NCI-H460 (cell line): ENCODE data around the gene RCSD1. TPM values are rescaled to one million over a fixed set of nuclear protein-coding genes. Genes with fewer than 3 reads are reported as not detected.

Experiments used
- DNase-seq: peaks from one replicate; pipeline ENCODE4 v3.0.0-alpha.2; 2016; ENCODE audit warnings: low read depth; ENCODE audit errors: extremely low read depth
- total RNA-seq: library from RNA; depleted of rRNA; stranded (reverse); fragments of >200 nt; shearing (Covaris generic); gene quantifications from 2 replicates; pipeline ENCODE4 v1.2.3, GENCODE V29; 2014

Gene RCSD1
- total RNA-seq, 1 experiment from 2014 or later: not detected

DNA sequence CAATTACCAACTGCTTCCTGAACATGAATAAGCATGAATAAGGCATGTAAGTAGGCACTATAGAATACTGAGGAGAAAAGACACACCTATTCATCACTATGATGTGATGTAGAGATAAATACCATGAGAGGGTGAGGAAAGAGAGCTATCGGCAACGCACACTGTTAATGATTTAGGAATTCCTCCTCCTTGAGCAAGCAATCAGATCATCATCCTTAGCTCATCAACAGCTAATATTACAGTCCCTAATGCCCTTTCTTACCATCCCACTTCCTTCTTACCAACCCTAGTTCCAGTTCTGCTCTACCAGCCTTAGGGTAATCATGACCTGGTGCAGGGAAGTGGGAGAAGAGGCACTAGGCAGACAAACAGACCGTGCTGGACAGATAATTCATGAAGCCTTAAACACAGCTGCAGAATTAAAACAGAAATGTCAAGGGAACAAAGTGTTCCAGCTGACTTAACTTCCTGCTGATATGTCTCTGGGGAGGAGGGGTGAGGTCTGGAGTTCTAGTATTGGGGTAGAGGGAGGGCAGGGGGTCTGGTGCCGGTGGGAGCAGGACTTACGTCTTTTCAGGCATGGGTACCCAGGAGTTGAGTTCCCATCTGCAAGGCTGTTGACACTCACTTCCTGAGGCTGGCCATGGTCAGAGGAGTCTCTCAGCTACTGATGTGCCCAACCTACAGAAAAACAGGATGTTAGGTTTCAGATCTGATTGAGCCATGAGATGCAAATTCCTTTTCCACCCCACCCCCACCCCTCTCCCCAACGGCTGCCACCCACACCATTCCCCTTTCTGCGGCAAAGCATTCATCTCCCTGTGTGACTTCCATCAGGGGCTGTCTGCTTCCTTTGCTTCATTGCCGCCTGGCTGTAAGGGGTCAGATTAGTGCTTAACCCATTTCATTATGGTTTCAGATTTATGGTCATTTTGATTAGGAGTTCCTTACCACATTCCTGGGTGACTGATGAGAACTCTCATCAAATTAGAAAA is 12.6 kb upstream of the RCSD1 start:
- DNase-seq: no peak

DNA sequence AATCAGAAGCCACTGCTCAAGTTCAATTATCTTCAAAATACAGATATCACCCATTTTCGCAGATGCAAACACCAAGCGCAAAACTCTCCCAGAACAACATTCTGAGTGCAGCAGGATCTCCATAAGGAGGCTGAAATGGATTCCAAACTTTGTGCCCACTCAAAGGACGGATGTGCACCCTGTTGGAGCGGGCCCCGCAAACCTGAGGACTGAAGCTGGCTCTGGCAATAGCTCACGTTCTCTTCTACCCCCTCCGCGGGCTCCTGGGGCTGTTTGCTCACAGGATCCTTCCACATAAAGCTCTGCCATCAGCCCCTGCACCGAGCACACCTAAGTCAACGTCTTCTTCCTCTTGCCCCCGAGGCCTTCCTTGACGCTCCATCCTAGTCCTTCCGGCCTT is 11.7 kb upstream of the RCSD1 start:
- no peak for DNase-seq

- DNase-seq: no peak
These were observed 11.2 kb upstream of the RCSD1 start for GRCh38 chr1:167618789-167619188.

DNA sequence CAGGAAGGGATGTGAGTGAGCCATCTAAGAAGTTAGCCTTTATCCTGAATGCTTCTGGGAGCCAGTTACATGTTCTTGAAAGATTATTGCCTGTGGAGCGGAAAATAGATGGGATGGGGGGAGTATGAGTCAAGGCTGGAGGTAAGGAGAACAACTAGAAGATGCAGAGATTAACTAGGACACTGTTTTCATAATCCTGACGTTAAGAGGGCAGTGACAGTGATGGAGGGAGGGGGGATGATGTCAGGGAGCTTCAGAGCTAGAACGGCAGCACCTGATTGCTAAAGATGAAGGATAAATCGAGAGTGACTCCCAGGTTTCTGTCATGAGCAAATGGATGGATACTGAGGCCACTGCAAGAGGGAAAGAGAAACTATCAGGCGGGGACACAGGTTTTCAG is 10.0 kb upstream of the RCSD1 start:
- DNase-seq: no peak

- no peak for DNase-seq
These were observed 8.2 kb upstream of the RCSD1 start for GRCh38 chr1:167621780-167622313.

DNA sequence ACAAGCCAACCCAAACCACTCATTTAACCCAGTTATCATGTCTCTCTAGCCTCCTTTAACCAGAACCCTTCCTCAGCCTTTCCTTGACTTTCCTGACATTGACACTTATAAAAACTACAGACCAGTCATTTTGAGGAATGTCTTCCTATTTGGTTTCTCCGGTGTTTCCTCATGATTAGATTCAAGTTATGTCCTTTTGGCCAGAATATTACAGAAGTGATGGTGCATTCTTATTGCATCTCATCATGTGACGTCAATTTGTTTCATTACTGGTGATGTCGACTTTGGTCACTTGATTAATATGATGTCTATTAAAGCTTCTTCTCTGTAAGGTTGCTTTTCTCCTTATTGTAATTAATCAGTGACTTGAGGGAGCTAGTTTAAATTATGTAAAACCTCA is 6.1 kb upstream of the RCSD1 start:
- DNase-seq: no peak

DNA sequence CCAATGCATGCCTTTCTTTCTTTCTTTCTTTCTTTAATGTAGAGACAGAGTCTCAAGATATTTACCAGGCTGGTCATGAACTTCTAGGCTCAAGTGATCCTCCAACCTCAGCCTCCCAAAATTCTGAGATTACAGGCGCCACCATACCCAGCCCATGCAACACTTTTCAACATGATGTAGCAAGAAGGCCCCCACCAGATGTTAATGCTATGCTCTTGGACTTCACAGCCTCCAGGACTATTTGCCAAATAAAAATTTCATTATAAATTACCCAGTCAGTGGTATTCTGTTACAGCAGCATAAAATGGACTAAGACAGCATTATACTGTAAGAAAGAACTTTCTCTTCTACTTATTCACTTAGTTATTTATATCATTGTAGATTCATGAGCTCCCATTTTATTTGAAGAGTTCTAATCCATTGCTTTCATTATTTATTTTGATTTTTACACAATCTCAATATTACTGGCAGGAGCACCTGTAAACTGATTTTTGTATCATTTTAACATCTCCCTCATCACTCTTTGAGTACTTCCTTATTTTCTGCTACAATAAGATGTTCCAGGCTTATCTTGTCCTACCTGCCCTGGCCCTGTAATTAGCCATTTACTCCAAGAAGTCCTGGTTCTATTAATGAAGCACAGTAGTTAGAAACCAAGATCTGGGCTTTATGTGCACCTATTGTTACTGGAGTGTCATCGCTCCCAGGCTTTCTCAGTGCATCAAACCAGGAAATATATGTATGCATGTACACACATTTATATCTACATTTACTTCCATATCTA is 4.8 kb upstream of the RCSD1 start:
- no peak for DNase-seq

GRCh38 chr1:167627615-167627864 is 2.5 kb upstream of the RCSD1 start:
- DNase-seq: no peak

DNA sequence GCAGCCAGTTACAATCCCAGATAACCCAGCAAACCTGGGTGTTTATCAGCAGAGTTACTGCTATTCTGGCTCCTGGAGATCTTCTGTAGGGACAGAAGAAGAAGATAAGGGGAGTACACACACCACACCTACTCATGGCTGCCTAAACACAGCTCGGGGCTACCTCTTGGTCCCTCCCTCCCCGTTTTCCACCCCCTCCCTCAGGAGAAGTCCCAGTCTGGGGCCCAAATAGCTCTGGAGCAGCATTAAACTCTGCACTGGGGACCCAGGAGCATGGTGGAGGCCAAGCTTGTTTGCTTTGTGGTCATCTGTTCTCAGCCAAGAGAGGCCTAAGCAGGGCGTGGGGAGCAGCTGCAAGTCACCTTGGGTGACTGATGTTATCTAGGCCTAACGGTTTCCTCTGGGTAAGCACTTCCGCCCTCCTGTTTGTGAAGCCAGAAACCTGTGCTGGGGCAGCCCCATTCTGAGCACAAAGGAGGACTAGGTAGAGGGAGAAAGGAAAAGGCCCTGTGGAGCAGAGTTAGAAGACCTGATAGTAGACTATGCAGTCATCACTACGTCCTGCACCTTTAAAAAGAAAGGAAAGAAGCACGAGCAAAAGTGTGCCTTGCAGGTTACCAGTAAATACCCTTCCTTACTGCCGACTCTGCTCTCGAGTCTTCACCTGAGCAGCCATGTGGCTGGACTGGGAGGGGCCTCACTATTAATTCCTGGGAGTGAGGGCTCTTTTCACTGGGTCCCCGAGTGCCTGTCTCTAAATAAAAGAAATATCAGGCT is 2.0 kb upstream of the RCSD1 start:
- no peak for DNase-seq

- no peak for DNase-seq
These were observed 1.1 kb upstream of the RCSD1 start for GRCh38 chr1:167628741-167629515.

GRCh38 chr1:167630568-167631385 is 745 bp downstream of the RCSD1 start:
- no peak for DNase-seq

GRCh38 chr1:167631386-167631935 is 1.4 kb downstream of the RCSD1 start:
- DNase-seq: no peak

GRCh38 chr1:167631936-167632614 is 2.0 kb downstream of the RCSD1 start:
- no peak for DNase-seq

GRCh38 chr1:167633258-167633944 is 3.4 kb downstream of the RCSD1 start:
- DNase-seq: no peak

DNA sequence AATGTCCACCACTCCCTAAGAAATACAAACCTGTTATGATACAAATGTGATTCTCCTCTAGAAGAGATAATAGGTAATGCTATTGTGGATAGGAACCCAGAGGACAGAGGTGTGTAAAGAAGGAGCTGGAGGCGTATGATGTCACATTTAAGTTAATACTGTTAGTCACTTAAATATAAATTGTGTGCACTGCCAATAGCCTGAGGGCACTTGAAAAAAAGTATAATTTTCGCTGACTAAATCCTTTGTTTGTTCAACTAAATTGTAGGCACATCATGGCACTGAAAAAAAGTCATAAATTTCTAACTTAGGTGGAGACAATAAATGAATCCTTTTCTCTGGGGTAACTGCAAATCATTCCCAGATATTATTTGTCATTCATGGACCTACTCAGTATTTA is 4.4 kb downstream of the RCSD1 start:
- no peak for DNase-seq

DNA sequence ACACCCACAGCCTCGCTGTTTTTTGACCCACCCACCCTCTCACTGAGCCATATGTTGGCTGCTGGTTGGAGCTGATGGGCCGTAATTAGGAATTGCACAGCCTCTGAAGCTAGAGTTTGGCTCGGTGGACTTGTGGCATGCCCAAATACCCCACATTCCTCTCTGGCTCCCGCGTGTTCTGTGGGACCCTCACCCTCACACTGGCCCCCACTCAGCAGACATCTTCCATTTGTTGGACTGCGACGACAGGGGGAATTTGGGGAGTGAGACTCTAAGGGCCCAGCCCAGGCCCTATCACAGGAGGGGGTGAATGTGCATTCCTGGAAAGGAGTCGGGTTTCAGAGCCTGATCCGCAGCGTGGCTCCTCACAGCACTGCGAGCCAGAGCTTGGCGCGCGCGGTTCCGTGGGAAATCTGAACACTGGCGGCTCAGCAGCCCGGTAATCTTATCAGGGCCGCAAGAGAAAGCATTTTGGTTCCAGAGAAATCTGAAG is 5.2 kb downstream of the RCSD1 start:
- no peak for DNase-seq

DNA sequence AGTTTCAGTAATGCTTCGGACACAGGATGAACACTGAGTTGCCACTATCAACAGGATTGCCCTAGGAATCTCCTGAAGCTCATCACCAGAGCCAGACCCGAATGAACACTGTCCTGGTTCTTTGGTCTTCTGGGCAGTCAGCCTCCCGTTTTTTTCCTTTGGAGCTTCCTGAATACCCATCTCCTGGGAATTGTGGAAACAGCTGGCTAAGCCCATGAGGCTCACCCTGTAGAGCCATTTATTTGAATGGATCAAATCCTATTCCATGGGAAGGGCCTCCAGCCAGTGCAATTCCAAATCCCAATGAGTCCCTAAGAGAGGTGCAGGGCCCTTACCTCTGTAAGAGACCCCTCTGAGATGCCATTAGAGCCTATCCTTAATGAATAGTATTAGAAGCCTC is 5.9 kb downstream of the RCSD1 start:
- no peak for DNase-seq

DNA sequence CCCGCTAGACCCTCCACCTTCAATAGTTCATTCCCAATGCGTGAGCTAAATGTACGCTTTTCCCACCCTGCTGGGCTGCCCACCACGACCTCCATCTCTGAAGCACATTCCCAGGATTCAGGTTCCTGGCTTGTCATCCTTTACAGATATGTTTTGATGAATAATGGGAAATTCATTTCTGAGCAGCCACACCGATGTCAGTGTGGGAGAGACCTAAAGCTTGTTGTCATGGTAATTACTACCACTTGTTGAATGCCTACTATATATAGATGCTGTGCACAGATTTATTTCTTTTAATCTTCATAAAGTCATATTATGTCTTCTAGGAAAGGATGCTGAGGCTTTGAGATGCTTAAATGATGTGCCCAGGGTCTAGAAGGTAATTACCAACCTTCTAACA is 8.0 kb downstream of the RCSD1 start:
- no peak for DNase-seq
